GM04503 (cell line): ENCODE results near the gene ITPR2.
A peak's percentile ranks its signal among the peaks of the same experiment; 100 is the strongest.
"Not testable (repeated sequence)": the region's sequence is repeated elsewhere in the genome, so short reads cannot be mapped to it uniquely, and the experiment has no call there.

ENCODE experiments used
- DNase-seq: peaks from one replicate; pipeline ENCODE4 v3.0.0-alpha.2; 2012; ENCODE audit warnings: low read depth

Gene ITPR2

GRCh38 chr12:26451763-26452162 is 381.2 kb downstream of the ITPR2 start:
- DNase-seq = no peak

GRCh38 chr12:26445909-26446308 is 387.1 kb downstream of the ITPR2 start:
- no peak for DNase-seq

GRCh38 chr12:26443309-26443708 is 389.7 kb downstream of the ITPR2 start:
- no peak for DNase-seq

GRCh38 chr12:26441434-26441833 is 391.6 kb downstream of the ITPR2 start:
- DNase-seq = no peak

GRCh38 chr12:26435069-26435404 is 398.0 kb downstream of the ITPR2 start:
- no peak for DNase-seq

GRCh38 chr12:26434299-26435068 is 398.5 kb downstream of the ITPR2 start:
- DNase-seq = peak; percentile 13

- not testable (repeated sequence) for DNase-seq
These were observed 399.3 kb downstream of the ITPR2 start for GRCh38 chr12:26433701-26434100.

GRCh38 chr12:26431211-26431610 is 401.8 kb downstream of the ITPR2 start:
- DNase-seq = no peak

GRCh38 chr12:26430596-26430995 is 402.4 kb downstream of the ITPR2 start:
- DNase-seq = not testable (repeated sequence)

GRCh38 chr12:26429070-26429691 is 403.8 kb downstream of the ITPR2 start:
- DNase-seq = no peak

GRCh38 chr12:26428420-26428819 is 404.6 kb downstream of the ITPR2 start:
- DNase-seq = no peak

GRCh38 chr12:26426652-26427051 is 406.3 kb downstream of the ITPR2 start:
- DNase-seq = no peak

GRCh38 chr12:26425587-26426260 is 407.3 kb downstream of the ITPR2 start:
- no peak for DNase-seq

GRCh38 chr12:26422839-26423398 is 410.1 kb downstream of the ITPR2 start:
- DNase-seq = no peak

GRCh38 chr12:26416550-26416949 is 416.4 kb downstream of the ITPR2 start:
- no peak for DNase-seq

- no peak for DNase-seq
These were observed 422.3 kb downstream of the ITPR2 start for GRCh38 chr12:26410689-26411088.

GRCh38 chr12:26406813-26407212 is 426.2 kb downstream of the ITPR2 start:
- no peak for DNase-seq

GRCh38 chr12:26406391-26406790 is 426.6 kb downstream of the ITPR2 start:
- no peak for DNase-seq

GRCh38 chr12:26403601-26404000 is 429.4 kb downstream of the ITPR2 start:
- no peak for DNase-seq

GRCh38 chr12:26402648-26403047 is 430.3 kb downstream of the ITPR2 start:
- DNase-seq = no peak

- no peak for DNase-seq
These were observed 431.1 kb downstream of the ITPR2 start for GRCh38 chr12:26401874-26402273.

- no peak for DNase-seq
These were observed 432.4 kb downstream of the ITPR2 start for GRCh38 chr12:26400627-26401026.

- no peak for DNase-seq
These were observed 433.6 kb downstream of the ITPR2 start for GRCh38 chr12:26399381-26399780.
